HUES6 (cell line): ENCODE results near the gene CADPS2.
A peak's percentile ranks its signal among the peaks of the same experiment; 100 is the strongest.

Source experiments
- H3K27ac ChIP-seq: 2 replicates; pipeline ENCODE4 v1.7.0; 2013; ENCODE audit warnings: low read depth, mild to moderate bottlenecking, low read length, inconsistent platforms
- H3K27me3 ChIP-seq: 2 replicates; pipeline ENCODE4 v1.6.1; 2013; ENCODE audit warnings: low read length; ENCODE audit not compliant: control insufficient read depth, insufficient read depth
- H3K36me3 ChIP-seq: 2 replicates; pipeline ENCODE4 v1.6.1; 2013; ENCODE audit warnings: low read length; ENCODE audit not compliant: control insufficient read depth, insufficient read depth
- H3K4me1 ChIP-seq: 2 replicates; pipeline ENCODE4 v1.6.1; 2013; ENCODE audit warnings: low read length; ENCODE audit not compliant: control insufficient read depth, insufficient read depth
- H3K4me3 ChIP-seq: 2 replicates; pipeline ENCODE4 v1.5.1; 2013; ENCODE audit warnings: low read depth, low read length
- H3K9ac ChIP-seq: one replicate; pipeline ENCODE4 v1.6.1; 2013; ENCODE audit warnings: mild to moderate bottlenecking, low read length
- H3K9me3 ChIP-seq: 2 replicates; pipeline ENCODE4 v1.6.1; 2013; ENCODE audit warnings: low read depth, low read length; ENCODE audit not compliant: control insufficient read depth, insufficient read depth

Gene CADPS2

GRCh38 chr7:122350701-122351100 lies 535.6 kb downstream of the CADPS2 start:
- no peaks in the 10 kb centered on the region for H3K36me3 ChIP-seq
- H3K9ac ChIP-seq: no peak overlapping the region
- H3K27ac ChIP-seq: no peak overlapping the region
- H3K9me3 ChIP-seq: no peaks in the 10 kb centered on the region
- H3K27me3 ChIP-seq: no peaks in the 10 kb centered on the region
- no peak overlapping the region for H3K4me3 ChIP-seq
- peaks cover 8% of the 10 kb centered on the region; the same call in 1 of the 2 replicates for H3K4me1 ChIP-seq

- no peak overlapping the region for H3K9ac ChIP-seq
- no peaks in the 10 kb centered on the region for H3K27me3 ChIP-seq
- H3K4me1 ChIP-seq: peaks cover 19% of the 10 kb centered on the region
- no peak overlapping the region for H3K27ac ChIP-seq
- H3K9me3 ChIP-seq: no peaks in the 10 kb centered on the region
- no peaks in the 10 kb centered on the region for H3K36me3 ChIP-seq
- H3K4me3 ChIP-seq: no peak overlapping the region
These were observed 542.0 kb downstream of the CADPS2 start for GRCh38 chr7:122344303-122344620.

- H3K36me3 ChIP-seq: no peaks in the 10 kb centered on the region
- no peak overlapping the region for H3K4me3 ChIP-seq
- H3K27ac ChIP-seq: no peak overlapping the region
- no peaks in the 10 kb centered on the region for H3K27me3 ChIP-seq
- H3K9me3 ChIP-seq: no peaks in the 10 kb centered on the region
- H3K4me1 ChIP-seq: peaks cover 19% of the 10 kb centered on the region
- no peak overlapping the region for H3K9ac ChIP-seq
These were observed 542.5 kb downstream of the CADPS2 start for GRCh38 chr7:122343601-122344302.

- Histone ChIP-seq H3K4me1 (peaks cover 28% of the 10 kb centered on the region), H3K36me3 (no peaks in the 10 kb centered on the region), H3K4me3 (no peak overlapping the region), H3K9me3 (no peaks in the 10 kb centered on the region), H3K27me3 (no peaks in the 10 kb centered on the region), H3K27ac (no peak overlapping the region), H3K9ac (no peak overlapping the region)
These were observed 545.8 kb downstream of the CADPS2 start for GRCh38 chr7:122340427-122340826.

- H3K27ac ChIP-seq: no peak overlapping the region
- no peak overlapping the region for H3K9ac ChIP-seq
- no peaks in the 10 kb centered on the region for H3K9me3 ChIP-seq
- H3K27me3 ChIP-seq: no peaks in the 10 kb centered on the region
- H3K4me3 ChIP-seq: no peak overlapping the region
- H3K36me3 ChIP-seq: no peaks in the 10 kb centered on the region
- peaks cover 18% of the 10 kb centered on the region for H3K4me1 ChIP-seq
These were observed 546.9 kb downstream of the CADPS2 start for GRCh38 chr7:122339145-122339904.

- H3K9me3 ChIP-seq: no peaks in the 10 kb centered on the region
- H3K27me3 ChIP-seq: no peaks in the 10 kb centered on the region
- H3K4me1 ChIP-seq: peaks cover 9% of the 10 kb centered on the region; the same call in 1 of the 2 replicates
- H3K9ac ChIP-seq: no peak overlapping the region
- H3K27ac ChIP-seq: no peak overlapping the region
- no peaks in the 10 kb centered on the region for H3K36me3 ChIP-seq
- H3K4me3 ChIP-seq: no peak overlapping the region
These were observed 549.2 kb downstream of the CADPS2 start for GRCh38 chr7:122337011-122337410.

- Histone ChIP-seq H3K36me3 (no peaks in the 10 kb centered on the region), H3K27ac (no peak overlapping the region; the same call in 1 of the 2 replicates), H3K9ac (no peak overlapping the region), H3K27me3 (no peaks in the 10 kb centered on the region), H3K9me3 (no peaks in the 10 kb centered on the region), H3K4me1 (peaks cover 35% of the 10 kb centered on the region), H3K4me3 (no peak overlapping the region)
These were observed 557.0 kb downstream of the CADPS2 start for GRCh38 chr7:122329145-122329802.

- H3K9me3 ChIP-seq: no peaks in the 10 kb centered on the region
- no peaks in the 10 kb centered on the region for H3K27me3 ChIP-seq
- H3K36me3 ChIP-seq: no peaks in the 10 kb centered on the region
- H3K9ac ChIP-seq: no peak overlapping the region
- H3K4me3 ChIP-seq: no peak overlapping the region
- no peak overlapping the region for H3K27ac ChIP-seq
- H3K4me1 ChIP-seq: peaks cover 35% of the 10 kb centered on the region
These were observed 558.3 kb downstream of the CADPS2 start for GRCh38 chr7:122327969-122328368.

GRCh38 chr7:122316467-122317388 lies 569.5 kb downstream of the CADPS2 start:
- H3K27ac ChIP-seq: no peak overlapping the region
- no peaks in the 10 kb centered on the region for H3K36me3 ChIP-seq
- H3K4me1 ChIP-seq: peaks cover 26% of the 10 kb centered on the region
- no peaks in the 10 kb centered on the region for H3K9me3 ChIP-seq
- no peak overlapping the region for H3K9ac ChIP-seq
- peaks cover 86% of the 10 kb centered on the region for H3K27me3 ChIP-seq
- H3K4me3 ChIP-seq: peak overlapping the region; percentile 55

GRCh38 chr7:122315507-122316466 lies 570.5 kb downstream of the CADPS2 start:
- Histone ChIP-seq H3K4me1 (peaks cover 33% of the 10 kb centered on the region), H3K36me3 (no peaks in the 10 kb centered on the region), H3K4me3 (peak overlapping the region; percentile 57), H3K9me3 (no peaks in the 10 kb centered on the region), H3K27ac (no peak overlapping the region), H3K27me3 (peaks cover 95% of the 10 kb centered on the region), H3K9ac (no peak overlapping the region)
